Mesothelial cell of epicardium (in vitro differentiated cells): ENCODE results near the gene DIP2C. TPM values are rescaled to one million over a fixed set of nuclear protein-coding genes. Genes with fewer than 3 reads are reported as not detected.
"Not testable (repeated sequence)": the region's sequence is repeated elsewhere in the genome, so short reads cannot be mapped to it uniquely, and the experiment has no call there.

ENCODE experiments used
- DNase-seq, 2 experiments: peaks; one replicate each; pipeline ENCODE4 v3.0.0; 2021; ENCODE audit warnings: low spot score in 2 of 2; ENCODE audit not compliant: unreplicated experiment in 2 of 2
- H3K27ac Mint-ChIP-seq: 2 replicates; pipeline ENCODE4 v1.8.0; 2021; ENCODE audit warnings: mixed read lengths
- H3K27me3 Mint-ChIP-seq: 2 replicates; pipeline ENCODE4 v1.8.0; 2021; ENCODE audit warnings: low read depth, mixed read lengths
- H3K36me3 Mint-ChIP-seq: 2 replicates; pipeline ENCODE4 v1.8.0; 2021; ENCODE audit warnings: mixed read lengths
- H3K4me1 Mint-ChIP-seq: 2 replicates; pipeline ENCODE4 v1.8.0; 2021; ENCODE audit warnings: mixed read lengths
- H3K4me3 Mint-ChIP-seq: 2 replicates; pipeline ENCODE4 v1.8.0; 2021; ENCODE audit warnings: mild to moderate bottlenecking, moderate library complexity, mixed read lengths
- H3K9me3 Mint-ChIP-seq: 2 replicates; pipeline ENCODE4 v1.8.0; 2021; ENCODE audit warnings: mixed read lengths
- CTCF ChIP-seq: fragments of 200-600 bp; sonication (generic); IDR thresholded peaks from one replicate; pipeline ENCODE4 v1.5.0; 2021; ENCODE audit warnings: antibody characterized with exemption; ENCODE audit not compliant: unreplicated experiment
- total RNA-seq: library from RNA; stranded (reverse); gene quantifications from 3 replicates; pipeline ENCODE4 v1.2.1, GENCODE V29; 2021

Gene DIP2C
- total RNA-seq, 1 donor from 2014 or later: 30.3 TPM

DNA sequence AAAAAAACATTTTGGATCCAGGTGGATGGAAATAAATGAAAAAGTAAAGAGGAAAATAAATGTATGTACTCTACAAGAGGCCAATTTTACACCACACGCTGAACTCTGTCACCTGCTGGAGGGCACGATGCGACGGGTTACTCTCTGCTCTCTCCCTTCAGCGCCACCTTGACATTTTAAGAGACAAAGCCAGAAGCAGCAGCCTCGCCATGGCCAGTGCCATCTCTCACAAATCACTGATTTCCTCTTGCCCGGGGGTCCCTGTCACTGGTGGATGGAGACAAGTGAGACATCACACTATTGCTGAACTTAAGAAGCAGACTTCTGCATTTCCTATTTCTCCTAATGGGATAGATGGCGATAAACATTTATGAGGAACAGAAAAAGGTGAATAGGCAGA, 364.2 kb downstream of the DIP2C start:
- H3K27ac Mint-ChIP-seq: no peak overlapping the region

GRCh38 chr10:324593-324992, 364.9 kb downstream of the DIP2C start:
- H3K27me3 Mint-ChIP-seq: no peaks in the 10 kb centered on the region
- no peak overlapping the region for H3K4me3 Mint-ChIP-seq
- no peaks in the 10 kb centered on the region for H3K9me3 Mint-ChIP-seq
- TF ChIP-seq CTCF: no peak
- no peak for DNase-seq
- H3K27ac Mint-ChIP-seq: no peak overlapping the region
- H3K4me1 Mint-ChIP-seq: peaks cover 4% of the 10 kb centered on the region
- H3K36me3 Mint-ChIP-seq: peaks cover 36% of the 10 kb centered on the region

More for the DNA sequence above, 364.2 kb downstream of the DIP2C start:
- H3K4me3 Mint-ChIP-seq: no peak overlapping the region
- H3K4me1 Mint-ChIP-seq: peaks cover 4% of the 10 kb centered on the region
- no peak for DNase-seq
- TF ChIP-seq CTCF: no peak
- H3K9me3 Mint-ChIP-seq: no peaks in the 10 kb centered on the region
- no peaks in the 10 kb centered on the region for H3K27me3 Mint-ChIP-seq
- H3K36me3 Mint-ChIP-seq: peaks cover 32% of the 10 kb centered on the region

DNA sequence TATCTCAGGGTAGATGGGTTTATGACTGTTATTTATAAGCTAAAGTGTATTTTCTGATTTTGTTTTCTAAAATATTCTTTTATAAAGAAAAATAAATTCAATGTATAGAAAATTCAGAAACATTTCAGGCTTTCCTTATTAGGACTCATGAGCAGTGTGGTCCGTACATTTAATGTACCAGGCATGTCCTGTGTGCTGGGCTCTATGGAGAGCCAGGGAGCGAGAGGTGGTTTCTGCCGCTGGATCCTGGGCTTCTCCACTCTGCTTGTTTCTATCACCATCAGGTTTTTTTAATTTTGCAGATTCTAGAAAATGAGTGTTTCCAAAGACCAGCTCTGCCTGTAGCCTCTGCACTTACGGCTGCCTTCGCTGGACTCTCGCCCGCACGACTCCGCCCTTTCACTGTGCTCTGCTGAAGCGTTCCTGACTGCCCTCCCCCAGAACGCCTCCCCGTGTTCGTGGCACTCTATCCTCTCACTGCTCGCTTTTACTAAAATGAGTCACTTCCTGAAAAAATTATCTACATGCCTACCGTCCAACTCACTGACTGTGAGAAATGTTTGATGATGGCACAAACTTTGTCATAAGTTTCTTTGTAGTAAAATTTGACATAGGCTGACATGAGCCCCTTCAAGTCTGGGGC, 365.7 kb downstream of the DIP2C start:
- H3K9me3 Mint-ChIP-seq: no peaks in the 10 kb centered on the region
- H3K36me3 Mint-ChIP-seq: peaks cover 34% of the 10 kb centered on the region
- H3K4me3 Mint-ChIP-seq: no peak overlapping the region
- peaks cover 2% of the 10 kb centered on the region for H3K4me1 Mint-ChIP-seq
- DNase-seq: no peak
- TF ChIP-seq CTCF: no peak
- H3K27ac Mint-ChIP-seq: peak overlapping the region; percentile 59
- H3K27me3 Mint-ChIP-seq: no peaks in the 10 kb centered on the region

DNA sequence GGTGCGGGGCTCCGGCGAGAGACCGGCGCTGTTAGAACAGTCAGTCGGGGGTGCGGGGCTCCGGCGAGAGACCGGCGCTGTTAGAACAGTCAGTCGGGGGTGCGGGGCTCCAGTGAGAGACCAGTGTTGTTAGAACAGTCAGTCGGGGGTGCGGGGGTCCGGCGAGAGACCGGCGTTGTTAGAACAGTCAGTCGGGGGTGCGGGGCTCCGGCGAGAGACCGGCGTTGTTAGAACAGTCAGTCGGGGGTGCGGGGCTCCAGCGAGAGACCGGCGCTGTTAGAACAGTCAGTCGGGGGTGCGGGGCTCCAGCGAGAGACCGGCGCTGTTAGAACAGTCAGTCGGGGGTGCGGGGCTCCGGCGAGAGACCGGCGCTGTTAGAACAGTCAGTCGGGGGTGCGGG, 366.4 kb downstream of the DIP2C start:
- not testable (repeated sequence) for H3K9me3 Mint-ChIP-seq, H3K27me3 Mint-ChIP-seq, H3K27ac Mint-ChIP-seq, H3K4me3 Mint-ChIP-seq, DNase-seq, H3K4me1 Mint-ChIP-seq
- H3K36me3 Mint-ChIP-seq: peaks cover 32% of the 10 kb centered on the region

- H3K27ac Mint-ChIP-seq: no peak overlapping the region
- no peak for DNase-seq
Measured at GRCh38 chr10:320771-321170, 368.7 kb downstream of the DIP2C start.

DNA sequence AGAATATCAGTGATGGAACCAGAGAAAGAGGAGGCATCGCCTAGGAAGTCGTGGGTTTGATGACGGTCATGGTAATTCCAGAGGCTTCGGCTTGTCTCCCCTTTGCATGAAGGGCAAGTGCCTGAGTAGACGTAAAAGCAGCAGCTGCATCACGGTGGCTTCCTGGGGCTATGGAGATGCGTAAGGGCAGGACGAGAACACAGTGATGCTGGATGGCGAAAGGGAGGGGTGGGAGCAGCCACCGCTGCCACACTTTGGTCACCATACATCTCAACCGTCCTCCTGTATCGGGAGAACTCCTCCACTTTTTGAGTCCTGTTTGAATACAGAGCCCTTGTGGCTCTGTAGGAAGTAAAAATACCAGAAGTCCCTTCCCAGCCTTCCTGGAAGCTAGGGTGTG, 371.5 kb downstream of the DIP2C start:
- no peak for TF ChIP-seq CTCF
- Mint-ChIP-seq H3K27me3 (no peaks in the 10 kb centered on the region), H3K9me3 (no peaks in the 10 kb centered on the region), H3K4me1 (peaks cover 15% of the 10 kb centered on the region), H3K4me3 (no peak overlapping the region), H3K36me3 (peaks cover 26% of the 10 kb centered on the region), H3K27ac (no peak overlapping the region)
- no peak for DNase-seq

More at GRCh38 chr10:320771-321170, 368.7 kb downstream of the DIP2C start:
- peaks cover 6% of the 10 kb centered on the region for H3K4me1 Mint-ChIP-seq
- no peak overlapping the region for H3K4me3 Mint-ChIP-seq
- peaks cover 31% of the 10 kb centered on the region for H3K36me3 Mint-ChIP-seq
- no peaks in the 10 kb centered on the region for H3K9me3 Mint-ChIP-seq
- no peaks in the 10 kb centered on the region for H3K27me3 Mint-ChIP-seq
- TF ChIP-seq CTCF: no peak
